ENCODE measurements around the gene LCMT1. TPM values are rescaled to one million over a fixed set of nuclear protein-coding genes. Genes with fewer than 3 reads are reported as not detected.

LCMT1 gene
- total RNA-seq, 2 donors from 2014 or later, result 49.0 to 74.7 TPM

GRCh38 chr16:25138130-25138529 is 26.6 kb downstream of the LCMT1 start:
- no peaks in the 10 kb centered on the region for H3K27me3 ChIP-seq (replicated peaks; ENCODE audit: insufficient read depth)
- no peak overlapping the region for H3K27ac ChIP-seq
- DNase-seq (ENCODE audit: low spot score), result no peak
- H3K9me3 ChIP-seq, result no peaks in the 10 kb centered on the region
- WGBS, result 94% methylated on average over 6 of the region's 6 CpGs
- intact Hi-C loops (cut with DNase I), result no loop called here
- no peaks in the 10 kb centered on the region for H3K36me3 ChIP-seq
- no peak overlapping the region for H3K4me3 ChIP-seq
- TF ChIP-seq CTCF (IDR thresholded peaks at IDR 0.05), result no peak
- no peak for TF ChIP-seq POLR2A (IDR thresholded peaks at IDR 0.05)
- TF ChIP-seq POLR2AphosphoS5 (IDR thresholded peaks at IDR 0.05), result no peak
- no peaks in the 10 kb centered on the region for H3K4me1 ChIP-seq (replicated peaks)

- no peaks in the 10 kb centered on the region for H3K9me3 ChIP-seq
- H3K27me3 ChIP-seq (replicated peaks; ENCODE audit: insufficient read depth), result no peaks in the 10 kb centered on the region
- no peak for DNase-seq (ENCODE audit: low spot score)
- WGBS, result 59% methylated on average over 6 of the region's 6 CpGs
- intact Hi-C loops (cut with DNase I), result no loop called here
- H3K4me3 ChIP-seq, result no peak overlapping the region
- TF ChIP-seq POLR2A (IDR thresholded peaks at IDR 0.05), result no peak
- no peak for TF ChIP-seq CTCF (IDR thresholded peaks at IDR 0.05)
- H3K4me1 ChIP-seq (replicated peaks), result no peaks in the 10 kb centered on the region
- no peak overlapping the region for H3K27ac ChIP-seq
- H3K36me3 ChIP-seq, result no peaks in the 10 kb centered on the region
Observed at GRCh38 chr16:25140459-25140858, 28.9 kb downstream of the LCMT1 start.

GRCh38 chr16:25141648-25142047 is 30.1 kb downstream of the LCMT1 start:
- Histone ChIP-seq H3K36me3 (no peaks in the 10 kb centered on the region), H3K9me3 (no peaks in the 10 kb centered on the region), H3K27me3 (replicated peaks; ENCODE audit: insufficient read depth) (no peaks in the 10 kb centered on the region), H3K4me1 (replicated peaks) (no peaks in the 10 kb centered on the region), H3K4me3 (no peak overlapping the region), H3K27ac (no peak overlapping the region)
- TF ChIP-seq CTCF (IDR thresholded peaks at IDR 0.05) (no peak), POLR2AphosphoS5 (IDR thresholded peaks at IDR 0.05) (no peak), POLR2A (IDR thresholded peaks at IDR 0.05) (no peak)
- DNase-seq (ENCODE audit: low spot score), result no peak
- intact Hi-C loops (cut with DNase I), result no loop called here
- WGBS, result 69% methylated on average over 2 of the region's 2 CpGs

GRCh38 chr16:25143928-25144327 is 32.4 kb downstream of the LCMT1 start:
- H3K36me3 ChIP-seq, result no peaks in the 10 kb centered on the region
- H3K27ac ChIP-seq, result no peak overlapping the region
- H3K9me3 ChIP-seq, result no peaks in the 10 kb centered on the region
- peak; percentile 11 for DNase-seq (ENCODE audit: low spot score)
- TF ChIP-seq POLR2AphosphoS5 (IDR thresholded peaks at IDR 0.05) (peak; percentile 19), POLR2A (IDR thresholded peaks at IDR 0.05) (no peak), CTCF (IDR thresholded peaks at IDR 0.05) (peak in 2 of 4 experiments; percentile 10 to 38)
- 25% methylated on average over 2 of the region's 2 CpGs for WGBS
- H3K4me3 ChIP-seq, result no peak overlapping the region
- no peaks in the 10 kb centered on the region for H3K27me3 ChIP-seq (replicated peaks; ENCODE audit: insufficient read depth)
- intact Hi-C loops (cut with DNase I), result no loop called here
- no peaks in the 10 kb centered on the region for H3K4me1 ChIP-seq (replicated peaks)

- WGBS, result 70% methylated on average over 22 of the region's 22 CpGs
- H3K9me3 ChIP-seq, result no peaks in the 10 kb centered on the region
- intact Hi-C loops (cut with DNase I), result no loop called here
- no peaks in the 10 kb centered on the region for H3K36me3 ChIP-seq
- H3K4me3 ChIP-seq, result no peak overlapping the region
- TF ChIP-seq CTCF (IDR thresholded peaks at IDR 0.05) (no peak), POLR2AphosphoS5 (IDR thresholded peaks at IDR 0.05) (no peak), POLR2A (IDR thresholded peaks at IDR 0.05) (no peak)
- DNase-seq (ENCODE audit: low spot score), result no peak
- no peaks in the 10 kb centered on the region for H3K4me1 ChIP-seq (replicated peaks)
- H3K27me3 ChIP-seq (replicated peaks; ENCODE audit: insufficient read depth), result no peaks in the 10 kb centered on the region
- H3K27ac ChIP-seq, result no peak overlapping the region
Observed at GRCh38 chr16:25148568-25149215, 37.1 kb downstream of the LCMT1 start.

Measured in prostate gland (tissue), 2 donors.